SU-DHL-6 (cell line): Measurements from ENCODE around the gene CLK2.

Source experiments
- EZH2phosphoT487 ChIP-seq: fragments of 200-600 bp; sonication (generic), shearing (Covaris generic); conservative IDR thresholded peaks from 2 replicates; pipeline ENCODE4 v1.6.1; 2018; ENCODE audit warnings: mild to moderate bottlenecking, antibody characterized with exemption, low read length, moderate library complexity, mixed read lengths
- TF ChIP-seq, protein P1 (sequence below): fragments of 200-600 bp; sonication (generic); IDR thresholded peaks from one replicate; pipeline ENCODE4 v1.5.1; 2017; ENCODE audit warnings: antibody characterized with exemption, mild to moderate bottlenecking, low read length, moderate library complexity; ENCODE audit not compliant: insufficient read depth, poor library complexity, severe bottlenecking

DNA sequence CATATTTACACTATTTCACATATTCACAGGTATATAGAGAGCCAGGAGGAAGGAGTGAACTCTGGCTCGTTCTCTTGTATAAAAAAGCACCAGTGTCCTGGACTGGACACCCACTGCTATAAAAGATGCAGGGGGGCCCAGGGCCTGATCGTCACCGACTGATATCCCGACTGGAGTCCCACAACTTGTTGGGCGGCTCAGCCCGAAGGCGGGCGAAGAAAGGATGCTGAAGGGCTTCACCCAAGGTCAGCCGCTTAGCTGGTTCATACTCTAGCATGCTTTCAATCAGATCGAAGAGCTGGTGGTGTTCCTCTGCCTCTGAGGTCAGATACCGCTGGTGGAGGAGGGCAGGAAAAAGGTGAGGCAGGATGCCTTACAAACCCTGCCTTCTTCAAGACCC is 10.2 kb downstream of the CLK2 start:
- TF ChIP-seq, protein P1, sequence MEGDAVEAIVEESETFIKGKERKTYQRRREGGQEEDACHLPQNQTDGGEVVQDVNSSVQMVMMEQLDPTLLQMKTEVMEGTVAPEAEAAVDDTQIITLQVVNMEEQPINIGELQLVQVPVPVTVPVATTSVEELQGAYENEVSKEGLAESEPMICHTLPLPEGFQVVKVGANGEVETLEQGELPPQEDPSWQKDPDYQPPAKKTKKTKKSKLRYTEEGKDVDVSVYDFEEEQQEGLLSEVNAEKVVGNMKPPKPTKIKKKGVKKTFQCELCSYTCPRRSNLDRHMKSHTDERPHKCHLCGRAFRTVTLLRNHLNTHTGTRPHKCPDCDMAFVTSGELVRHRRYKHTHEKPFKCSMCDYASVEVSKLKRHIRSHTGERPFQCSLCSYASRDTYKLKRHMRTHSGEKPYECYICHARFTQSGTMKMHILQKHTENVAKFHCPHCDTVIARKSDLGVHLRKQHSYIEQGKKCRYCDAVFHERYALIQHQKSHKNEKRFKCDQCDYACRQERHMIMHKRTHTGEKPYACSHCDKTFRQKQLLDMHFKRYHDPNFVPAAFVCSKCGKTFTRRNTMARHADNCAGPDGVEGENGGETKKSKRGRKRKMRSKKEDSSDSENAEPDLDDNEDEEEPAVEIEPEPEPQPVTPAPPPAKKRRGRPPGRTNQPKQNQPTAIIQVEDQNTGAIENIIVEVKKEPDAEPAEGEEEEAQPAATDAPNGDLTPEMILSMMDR = no peak
- TF ChIP-seq EZH2phosphoT487 = no peak
